HepG2 (cell line): ENCODE results near the gene LRBA. TPM values are rescaled to one million over a fixed set of nuclear protein-coding genes. Genes with fewer than 3 reads are reported as not detected.
A peak's percentile ranks its signal among the peaks of the same experiment; 100 is the strongest.

Source experiments
- DNMT1 ChIP-seq: sonication (generic); formaldehyde crosslinking; IDR thresholded peaks from 2 replicates; pipeline ENCODE4 v1.5.1; 2020; ENCODE audit warnings: mild to moderate bottlenecking, missing genetic modification reagents
- FOSL1 ChIP-seq: sonication (generic); formaldehyde crosslinking; IDR thresholded peaks from 2 replicates; pipeline ENCODE4 v1.9.0; 2021; ENCODE audit warnings: missing genetic modification reagents, borderline replicate concordance
- GTF2F1 ChIP-seq: fragments of 150-350 bp; IDR thresholded peaks from 2 replicates; pipeline ENCODE4 v1.6.1; 2014; ENCODE audit warnings: low read length
- MTA1 ChIP-seq: sonication (generic); formaldehyde crosslinking; IDR thresholded peaks from 2 replicates; pipeline ENCODE4 v1.4.0; 2020; ENCODE audit warnings: missing genetic modification reagents, mild to moderate bottlenecking, borderline replicate concordance
- SOX6 ChIP-seq, 2 experiments: fragments of 450-650 bp in 1 of 2; sonication (generic) in 1 of 2; formaldehyde crosslinking in 1 of 2; IDR thresholded peaks; 2 replicates each; pipeline versions ENCODE4 v1.4.0 to v1.6.1; 2017 to 2020; ENCODE audit warnings: antibody characterized with exemption in 1 of 2, mild to moderate bottlenecking in 1 of 2, missing genetic modification reagents in 1 of 2
- TAF1 ChIP-seq: sonication (generic); formaldehyde crosslinking; IDR thresholded peaks from 2 replicates; pipeline ENCODE4 v1.4.0; 2020; ENCODE audit warnings: missing genetic modification reagents
- ZBTB3 ChIP-seq: sonication (generic); formaldehyde crosslinking; IDR thresholded peaks from 2 replicates; pipeline ENCODE4 v1.4.0; 2020; ENCODE audit warnings: low read depth, mild to moderate bottlenecking, moderate library complexity, missing genetic modification reagents, borderline replicate concordance
- ZMYM2 ChIP-seq: sonication (generic); formaldehyde crosslinking; IDR thresholded peaks from 2 replicates; pipeline ENCODE4 v1.8.0; 2022; ENCODE audit warnings: mild to moderate bottlenecking, missing genetic modification reagents
- ZNF335 ChIP-seq: sonication (generic); formaldehyde crosslinking; IDR thresholded peaks from 2 replicates; pipeline ENCODE4 v1.4.0; 2020; ENCODE audit warnings: missing genetic modification reagents
- ZNF615 ChIP-seq: sonication (generic); formaldehyde crosslinking; IDR thresholded peaks from 2 replicates; pipeline ENCODE4 v1.5.0; 2020; ENCODE audit warnings: mild to moderate bottlenecking, missing genetic modification reagents, borderline replicate concordance
- ZNF672 ChIP-seq: sonication (generic); formaldehyde crosslinking; IDR thresholded peaks from 2 replicates; pipeline ENCODE4 v1.8.1; 2022; ENCODE audit warnings: missing genetic modification reagents
- polyA plus RNA-seq, 8 experiments: library from polyadenylated mRNA; depleted of rRNA in 3 of 8; stranded (reverse) in 7 of 8; unstranded in 1 of 8; fragments of >200 nt; fragmentation: Illumina TruSeq in 4 of 8; extraction: Trizol in 4 of 8; gene quantifications; 2 replicates each; pipeline versions ENCODE4 v1.2.1 to v1.2.3, GENCODE V29; 2011 to 2016; ENCODE audit warnings: low read depth in 4 of 8, missing spikeins in 1 of 8, mixed read lengths in 1 of 8; ENCODE audit not compliant: insufficient read depth in 1 of 8
- total RNA-seq, 5 experiments: library from RNA; depleted of rRNA; stranded (reverse); fragments of >200 nt; fragmentation: Illumina TruSeq; extraction: Trizol; gene quantifications; 2 replicates each; pipeline ENCODE4 v1.2.3, GENCODE V29; 2016; ENCODE audit warnings: low read depth in 1 of 5
- TF ChIP-seq, protein P1 (sequence below): sonication (generic); formaldehyde crosslinking; IDR thresholded peaks from 2 replicates; pipeline ENCODE4 v1.8.0; 2022; ENCODE audit warnings: missing genetic modification reagents, mild to moderate bottlenecking, inconsistent platforms, borderline replicate concordance
- TF ChIP-seq, protein P2 (sequence below): sonication (generic); formaldehyde crosslinking; IDR thresholded peaks from 2 replicates; pipeline ENCODE4 v1.5.1; 2020; ENCODE audit warnings: mild to moderate bottlenecking, missing genetic modification reagents
- TF ChIP-seq, protein P3 (sequence below): sonication (generic); formaldehyde crosslinking; IDR thresholded peaks from 2 replicates; pipeline ENCODE4 v1.5.0; 2020; ENCODE audit warnings: mild to moderate bottlenecking, low read depth, missing genetic modification reagents, borderline replicate concordance
- TF ChIP-seq, protein P4 (sequence below): sonication (generic); formaldehyde crosslinking; IDR thresholded peaks from 2 replicates; pipeline ENCODE4 v1.4.0; 2020; ENCODE audit warnings: missing genetic modification reagents; ENCODE audit errors: not compliant biosample characterization

The LRBA gene
- total and polyA plus RNA-seq, 2 of the 13 experiments (the other 11 are each of a cell fraction or from before 2014, with no cell fraction given), result 21.0 to 37.2 TPM

DNA sequence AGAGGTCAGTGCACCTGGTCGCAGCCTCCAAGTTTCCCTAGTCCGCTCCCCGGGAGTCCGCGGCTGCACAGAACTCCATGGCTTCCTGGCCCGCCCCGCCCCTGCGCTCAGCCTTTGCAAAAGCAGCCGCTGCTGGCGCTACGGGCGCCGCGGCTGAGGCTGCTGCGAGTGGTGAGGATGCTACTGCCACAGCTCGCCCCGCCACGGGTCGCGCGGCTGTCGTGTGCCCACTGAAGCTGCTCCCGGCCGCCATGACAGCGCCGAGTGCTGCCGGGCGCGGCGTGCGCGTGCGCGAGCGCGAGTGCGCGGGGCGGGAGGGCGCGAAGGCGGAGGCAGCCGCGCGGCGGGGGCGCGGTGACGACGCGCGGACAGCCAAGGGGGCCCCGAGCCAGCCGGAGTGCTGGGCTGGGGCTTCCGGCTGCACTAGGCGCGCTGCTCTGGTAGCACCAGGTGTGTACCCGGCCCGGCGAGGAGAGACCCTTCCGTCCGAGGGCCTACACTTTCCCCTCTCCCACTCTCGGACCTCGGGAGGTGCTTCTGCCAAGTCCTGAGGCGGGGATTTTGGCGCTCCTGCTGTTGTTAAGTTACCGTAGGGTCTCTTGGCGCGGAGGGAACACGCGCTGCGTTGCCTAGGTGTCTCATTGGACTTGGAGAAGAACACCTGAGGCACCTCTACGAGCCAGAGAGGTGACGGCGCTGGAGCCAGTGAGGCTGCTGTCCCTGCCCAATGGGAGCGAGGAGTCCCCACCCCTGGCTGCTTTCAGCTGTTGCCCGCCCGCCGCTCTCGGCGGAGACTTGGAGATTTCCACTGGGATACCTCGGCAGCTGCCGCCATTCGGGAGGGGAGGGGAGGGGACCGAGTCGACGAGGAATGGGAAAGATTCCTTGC, 619 bp upstream of the LRBA start (continued):
- TF ChIP-seq, protein P1, sequence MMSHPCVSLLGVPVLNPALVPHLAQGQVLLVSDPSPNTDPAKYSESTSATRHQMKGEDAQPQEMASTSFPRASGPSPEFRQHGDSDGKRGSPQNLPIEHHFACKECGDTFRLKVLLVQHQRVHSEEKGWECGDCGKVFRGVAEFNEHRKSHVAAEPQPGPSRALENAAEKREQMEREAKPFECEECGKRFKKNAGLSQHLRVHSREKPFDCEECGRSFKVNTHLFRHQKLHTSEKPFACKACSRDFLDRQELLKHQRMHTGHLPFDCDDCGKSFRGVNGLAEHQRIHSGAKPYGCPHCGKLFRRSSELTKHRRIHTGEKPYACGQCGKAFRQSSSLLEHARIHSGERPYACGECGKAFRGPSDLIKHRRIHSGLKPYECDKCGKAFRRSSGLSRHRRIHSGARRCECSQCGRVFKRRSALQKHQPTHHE (CRISPR knock-in tag), result peak; percentile 94; the same call in 1 of the 2 replicates
- TF ChIP-seq GTF2F1, result no peak
- no peak for TF ChIP-seq FOSL1 (CRISPR knock-in tag)
- TF ChIP-seq, protein P2, sequence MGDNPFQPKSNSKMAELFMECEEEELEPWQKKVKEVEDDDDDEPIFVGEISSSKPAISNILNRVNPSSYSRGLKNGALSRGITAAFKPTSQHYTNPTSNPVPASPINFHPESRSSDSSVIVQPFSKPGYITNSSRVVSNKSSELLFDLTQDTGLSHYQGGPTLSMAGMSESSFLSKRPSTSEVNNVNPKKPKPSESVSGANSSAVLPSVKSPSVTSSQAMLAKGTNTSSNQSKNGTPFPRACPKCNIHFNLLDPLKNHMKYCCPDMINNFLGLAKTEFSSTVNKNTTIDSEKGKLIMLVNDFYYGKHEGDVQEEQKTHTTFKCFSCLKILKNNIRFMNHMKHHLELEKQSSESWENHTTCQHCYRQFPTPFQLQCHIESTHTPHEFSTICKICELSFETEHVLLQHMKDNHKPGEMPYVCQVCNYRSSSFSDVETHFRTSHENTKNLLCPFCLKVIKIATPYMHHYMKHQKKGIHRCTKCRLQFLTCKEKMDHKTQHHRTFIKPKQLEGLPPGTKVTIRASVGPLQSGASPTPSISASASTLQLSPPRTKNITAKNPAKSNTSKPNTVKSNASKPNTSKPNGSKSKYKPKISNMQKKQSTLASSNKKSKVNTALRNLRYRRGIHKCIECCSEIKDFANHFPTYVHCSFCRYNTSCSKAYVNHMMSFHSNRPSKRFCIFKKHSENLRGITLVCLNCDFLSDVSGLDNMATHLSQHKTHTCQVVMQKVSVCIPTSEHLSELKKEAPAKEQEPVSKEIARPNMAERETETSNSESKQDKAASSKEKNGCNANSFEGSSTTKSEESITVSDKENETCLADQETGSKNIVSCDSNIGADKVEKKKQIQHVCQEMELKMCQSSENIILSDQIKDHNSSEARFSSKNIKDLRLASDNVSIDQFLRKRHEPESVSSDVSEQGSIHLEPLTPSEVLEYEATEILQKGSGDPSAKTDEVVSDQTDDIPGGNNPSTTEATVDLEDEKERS (CRISPR knock-in tag), result no peak
- TF ChIP-seq TAF1 (CRISPR knock-in tag), result peak; percentile 92
- TF ChIP-seq, protein P3, sequence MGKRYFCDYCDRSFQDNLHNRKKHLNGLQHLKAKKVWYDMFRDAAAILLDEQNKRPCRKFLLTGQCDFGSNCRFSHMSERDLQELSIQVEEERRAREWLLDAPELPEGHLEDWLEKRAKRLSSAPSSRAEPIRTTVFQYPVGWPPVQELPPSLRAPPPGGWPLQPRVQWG (CRISPR knock-in tag), result no peak
- TF ChIP-seq DNMT1, result no peak
- TF ChIP-seq MTA1 (CRISPR knock-in tag), result peak; percentile 27; the same call in 1 of the 2 replicates
- TF ChIP-seq ZMYM2 (CRISPR knock-in tag), result peak; percentile 10; the same call in 1 of the 2 replicates
- no peak for TF ChIP-seq ZNF672 (CRISPR knock-in tag)
- TF ChIP-seq, protein P4, sequence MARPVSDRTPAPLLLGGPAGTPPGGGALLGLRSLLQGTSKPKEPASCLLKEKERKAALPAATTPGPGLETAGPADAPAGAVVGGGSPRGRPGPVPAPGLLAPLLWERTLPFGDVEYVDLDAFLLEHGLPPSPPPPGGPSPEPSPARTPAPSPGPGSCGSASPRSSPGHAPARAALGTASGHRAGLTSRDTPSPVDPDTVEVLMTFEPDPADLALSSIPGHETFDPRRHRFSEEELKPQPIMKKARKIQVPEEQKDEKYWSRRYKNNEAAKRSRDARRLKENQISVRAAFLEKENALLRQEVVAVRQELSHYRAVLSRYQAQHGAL (CRISPR knock-in tag), result no peak
- TF ChIP-seq SOX6 (IDR thresholded peaks at IDR 0.05), result no peak
- TF ChIP-seq SOX6 (CRISPR knock-in tag; IDR thresholded peaks at IDR 0.05), result no peak; the same call in 1 of the 2 replicates
- no peak; the same call in 1 of the 2 replicates for TF ChIP-seq ZNF335 (CRISPR knock-in tag)
- no peak for TF ChIP-seq ZBTB3 (CRISPR knock-in tag)
- TF ChIP-seq ZNF615, result no peak
